GM12878 (cell line): ENCODE results near the gene PMP22. TPM values are rescaled to one million over a fixed set of nuclear protein-coding genes. Genes with fewer than 3 reads are reported as not detected.

Source experiments
- ATAC-seq: fragments of 200-7000 bp; cut with Tn5 transposase; 3 replicates; pipeline ENCODE4 v1.9.1; 2020; ENCODE audit warnings: mild to moderate bottlenecking, moderate library complexity
- BruUV-seq: library from RNA; stranded (reverse); fragments of 400-500 nt; replicated peaks from 2 replicates; lab custom pipeline; 2021; lab: Mats Ljungman, UMichigan
- CTCF ChIA-PET: fragments of 300-600 bp; sonication (Branson Sonifier 250); formaldehyde crosslinking; extraction: SDS; loops from one replicate; lab custom pipeline; 2021; ENCODE audit warnings: inconsistent platforms; lab: Yijun Ruan, JAX
- POLR2A ChIA-PET: fragments of 350-600 bp; formaldehyde crosslinking; extraction: SDS; loops from one replicate; lab custom pipeline; 2021; ENCODE audit warnings: inconsistent platforms; lab: Charles Lee
- RAD21 ChIA-PET: fragments of 300-600 bp; sonication (Branson Sonifier 250); formaldehyde crosslinking; loops from one replicate; lab custom pipeline; 2023; ENCODE audit warnings: antibody characterized with exemption; ENCODE audit not compliant: unreplicated experiment; lab: Charles Lee
- SMC1A ChIA-PET: fragments of 300-600 bp; sonication (Branson Sonifier 250); formaldehyde crosslinking; loops from one replicate; lab custom pipeline; 2023; ENCODE audit not compliant: unreplicated experiment, uncharacterized antibody; lab: Charles Lee
- DNase-seq: peaks from one replicate; pipeline ENCODE4 v3.0.0-alpha.2; 2011; ENCODE audit warnings: low read depth, low spot score
- FAIRE-seq: peaks from 3 replicates; lab custom pipeline; 2011; peaks lifted over from hg19 to GRCh38; lab: Jason Lieb, UNC
- H2AFZ ChIP-seq: 2 replicates; pipeline ENCODE4 v1.6.0; 2011; ENCODE audit warnings: low read depth, low read length, control low read depth; ENCODE audit not compliant: control insufficient read depth
- H3K27ac ChIP-seq: 2 replicates; pipeline ENCODE4 v1.5.1; 2011; ENCODE audit warnings: control low read depth; ENCODE audit not compliant: control insufficient read depth, insufficient read depth
- H3K27me3 ChIP-seq, 2 experiments: replicated peaks in 1 of 2; 2 replicates each; pipeline versions ENCODE4 v1.6.0 to v1.6.1; 2011; ENCODE audit warnings: low read length in 1 of 2; ENCODE audit not compliant: control insufficient read depth in 2 of 2, insufficient read depth in 2 of 2
- H3K36me3 ChIP-seq, 2 experiments: 2 replicates each; pipeline ENCODE4 v1.5.1; 2011; ENCODE audit warnings: low read length in 1 of 2; ENCODE audit not compliant: control insufficient read depth in 2 of 2, insufficient read depth in 2 of 2
- H3K4me1 ChIP-seq: 2 replicates; pipeline ENCODE4 v1.6.1; 2011; ENCODE audit warnings: mild to moderate bottlenecking, low read length, moderate library complexity, mixed read lengths; ENCODE audit not compliant: control insufficient read depth, insufficient read depth
- H3K4me2 ChIP-seq: 2 replicates; pipeline ENCODE4 v1.6.0; 2011; ENCODE audit warnings: control low read depth; ENCODE audit not compliant: control insufficient read depth, insufficient read depth
- H3K4me3 ChIP-seq: fragments of 200-600 bp; sonication (generic); 2 replicates; pipeline ENCODE4 v1.5.1; 2016
- H3K79me2 ChIP-seq: 2 replicates; pipeline ENCODE4 v1.6.0; 2011; ENCODE audit warnings: low read length; ENCODE audit not compliant: control insufficient read depth, insufficient read depth
- H3K9ac ChIP-seq: 2 replicates; pipeline ENCODE4 v1.8.0; 2011; ENCODE audit warnings: low read length, control low read depth, mixed read lengths; ENCODE audit not compliant: control insufficient read depth, insufficient read depth
- H3K9me3 ChIP-seq: replicated peaks from 3 replicates; pipeline ENCODE4 v1.5.1; 2011; ENCODE audit warnings: mild to moderate bottlenecking, low read length; ENCODE audit not compliant: control insufficient read depth, insufficient read depth
- H4K20me1 ChIP-seq: 2 replicates; pipeline ENCODE4 v1.6.0; 2011; ENCODE audit not compliant: control insufficient read depth, insufficient read depth
- EP300 ChIP-seq, 2 experiments: fragments of 150-350 bp in 1 of 2; IDR thresholded peaks; 2 replicates each; pipeline ENCODE4 v1.6.1; 2011 to 2012; ENCODE audit warnings: low read depth in 2 of 2, low read length in 2 of 2, borderline replicate concordance in 1 of 2, improper control_type of control experiment in 1 of 2, inconsistent platforms in 1 of 2; ENCODE audit not compliant: control insufficient read depth in 1 of 2
- ETV6 ChIP-seq, 2 experiments: fragments of 450-650 bp in 1 of 2; IDR thresholded peaks in 1 of 2; conservative IDR thresholded peaks in 1 of 2; 2 replicates each; pipeline ENCODE4 v1.6.1; 2014; ENCODE audit warnings: antibody characterized with exemption in 1 of 2, borderline replicate concordance in 1 of 2, low read depth in 1 of 2, mild to moderate bottlenecking in 1 of 2, moderate library complexity in 1 of 2
- KLF5 ChIP-seq: fragments of 450-650 bp; IDR thresholded peaks from 2 replicates; pipeline ENCODE4 v1.6.1; 2014; ENCODE audit warnings: mild to moderate bottlenecking; ENCODE audit not compliant: partially characterized antibody
- SRF ChIP-seq, 2 experiments: IDR thresholded peaks; 2 replicates each; pipeline ENCODE4 v1.6.1; 2011; ENCODE audit warnings: low read depth in 2 of 2, low read length in 2 of 2, mild to moderate bottlenecking in 1 of 2, moderate library complexity in 1 of 2
- ZNF687 ChIP-seq: fragments of 450-650 bp; IDR thresholded peaks from 2 replicates; pipeline ENCODE4 v1.6.1; 2017; ENCODE audit warnings: mild to moderate bottlenecking, moderate library complexity
- whole genome bisulfite sequencing: methylation state at CpG from one replicate; pipeline ENCODE4 v1.1.6; 2016; ENCODE audit warnings: low lambda C conversion rate; ENCODE audit not compliant: insufficient replicate concordance, insufficient coverage; ENCODE audit errors: missing lambda C conversion rate; 5-methylcytosine and 5-hydroxymethylcytosine counted together
- in situ Hi-C: fragments of 300-500 bp; cut with MboI; formaldehyde crosslinking; loops from 9 replicates; pipeline ENCODE4 v1.14.3; 2018; ENCODE audit warnings: mixed read lengths
- intact Hi-C: fragments of 100-400 bp; cut with micrococcal nuclease; formaldehyde crosslinking; loops from one replicate; pipeline ENCODE4 v1.14.2; 2022; ENCODE audit not compliant: unreplicated experiment
- polyA plus RNA-seq, 11 experiments: library from polyadenylated mRNA; depleted of rRNA in 4 of 11; unstranded in 6 of 11; stranded (reverse) in 5 of 11; fragments of >200 nt; fragmentation: Nextera tagmentation in 4 of 11; fragmentation: Illumina TruSeq in 1 of 11; extraction: Ambion mirVana in 4 of 11; extraction: Trizol in 1 of 11; gene quantifications; 1 replicate in 1 of 11; 2 replicates in 10 of 11; pipeline versions ENCODE4 v1.2.1 to v1.2.3, GENCODE V29; 2011 to 2016; ENCODE audit warnings: inconsistent platforms in 2 of 11, missing spikeins in 2 of 11, low read depth in 1 of 11
- total RNA-seq, 4 experiments: library from RNA; depleted of rRNA in 3 of 4; stranded (reverse); fragments of >200 nt in 3 of 4; fragmentation: Illumina TruSeq in 1 of 4; extraction: Trizol in 1 of 4; gene quantifications; 2 replicates each; pipeline versions ENCODE4 v1.2.1 to v1.2.3, GENCODE V29; 2013 to 2021

PMP22 gene
- total and polyA plus RNA-seq, 10 of the 15 experiments (the other 5 are each of a cell fraction or from before 2014, with no cell fraction given), result 0.59 TPM; not detected in 9

DNA sequence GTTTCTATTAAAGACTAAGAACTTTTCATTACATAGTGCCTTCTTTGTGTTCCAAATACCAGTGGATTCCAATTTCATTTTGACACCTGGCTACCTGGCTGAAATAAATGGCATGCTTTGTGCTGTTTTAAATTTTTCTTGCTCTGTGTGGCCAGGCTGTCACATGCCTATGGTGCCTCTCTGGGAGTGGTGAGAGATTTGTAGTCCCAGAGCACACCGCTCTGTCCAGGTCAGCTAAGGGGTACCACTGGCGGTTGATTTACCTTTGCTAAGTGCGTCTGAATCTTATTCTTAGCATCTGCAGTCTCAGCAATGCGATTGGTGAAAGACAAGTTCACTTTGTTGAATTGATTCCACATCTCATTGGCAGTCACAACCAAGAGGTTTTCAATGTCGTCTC is 46.9 kb upstream of the PMP22 start:
- Histone ChIP-seq H3K4me2 (no peak overlapping the region), H3K4me1 (no peaks in the 10 kb centered on the region), H3K9ac (no peak overlapping the region), H3K36me3 (no peaks in the 10 kb centered on the region), H3K4me3 (no peak overlapping the region), H3K27me3 (no peaks in the 10 kb centered on the region; a peak in 1 of 4 replicates), H3K79me2 (no peaks in the 10 kb centered on the region), H2AFZ (no peak overlapping the region), H3K27ac (no peak overlapping the region), H4K20me1 (no peaks in the 10 kb centered on the region), H3K9me3 (no peaks in the 10 kb centered on the region)
- no peak for DNase-seq
- ChIA-PET POLR2A (no interaction called here), SMC1A (no interaction called here), RAD21 (no interaction called here), CTCF (no interaction called here)
- in situ Hi-C loops (no loop called here), intact Hi-C loops (no loop called here)
- no TSS peak for BruUV-seq
- WGBS, result 27% methylated on average over 5 of the region's 5 CpGs
- ATAC-seq, result no peak
- no peak for FAIRE-seq
- TF ChIP-seq ETV6 (conservative IDR thresholded peaks at IDR 0.05 in 1 of 2, IDR thresholded peaks at IDR 0.05 in 1 of 2; ENCODE audit: borderline replicate concordance in 1 of 2, low read depth in 1 of 2) (no peak), SRF (IDR thresholded peaks at IDR 0.05; ENCODE audit: low read depth in 2 of 2, low read length in 2 of 2) (no peak), ZNF687 (no peak), KLF5 (no peak), EP300 (IDR thresholded peaks at IDR 0.05; ENCODE audit: borderline replicate concordance in 1 of 2, control insufficient read depth in 1 of 2, low read depth in 2 of 2, low read length in 2 of 2) (no peak)
